Measurements from ENCODE around the gene CDV3. TPM values are rescaled to one million over a fixed set of nuclear protein-coding genes. Genes with fewer than 3 reads are reported as not detected.

Gene CDV3
- polyA plus RNA-seq, 1 donor (not counting 4 experiments of a cell fraction or from before 2014, with no cell fraction given), result 150 TPM

DNA sequence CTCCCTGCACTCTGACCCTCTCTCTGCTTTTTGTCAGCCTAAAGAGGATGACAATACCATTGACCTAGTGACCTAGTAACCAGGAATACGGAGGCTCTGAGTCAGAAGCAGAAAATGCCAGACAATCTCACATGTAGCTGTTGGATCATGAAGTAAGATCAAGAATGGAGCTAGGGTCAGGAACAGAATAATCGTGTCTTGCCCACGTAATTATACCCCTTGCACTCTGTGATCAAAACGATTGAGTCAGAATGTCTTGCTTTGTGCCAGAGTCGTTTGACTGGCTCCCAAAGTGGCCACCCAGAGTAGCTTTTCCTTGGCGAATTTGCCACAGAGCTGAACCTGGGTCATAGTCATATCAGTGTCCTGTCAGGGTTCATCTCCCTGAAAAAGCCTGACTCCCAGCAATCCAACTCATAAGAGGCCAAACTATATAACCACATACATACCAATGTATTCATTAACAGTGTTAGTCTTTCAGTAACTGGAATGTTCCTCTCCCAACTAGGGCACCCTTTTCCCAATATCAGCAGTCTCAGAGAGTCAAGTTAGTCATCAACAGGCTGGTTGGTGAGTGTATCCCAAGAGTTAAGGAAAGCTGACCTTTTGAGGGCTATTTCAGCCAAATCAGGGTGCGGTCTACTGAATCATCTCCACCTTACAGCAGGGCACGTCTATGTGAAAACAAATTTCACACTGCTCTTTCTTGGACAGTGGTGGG, 5.0 kb upstream of the CDV3 start:
- Histone ChIP-seq H3K9me3 (ENCODE audit: control insufficient read depth, low read depth, low read length) (no peaks in the 10 kb centered on the region), H2AFZ (ENCODE audit: control insufficient read depth, low read length) (no peak overlapping the region), H3K9me1 (ENCODE audit: control insufficient read depth, extremely low read depth, insufficient read depth, low read length) (no peaks in the 10 kb centered on the region), H3K27ac (ENCODE audit: control insufficient read depth, insufficient read depth, low read length) (peak overlapping the region; percentile 77), H3K27me3 (ENCODE audit: control insufficient read depth, extremely low read depth, insufficient read depth, low read length) (no peaks in the 10 kb centered on the region), H3K4me3 (ENCODE audit: control insufficient read depth in 2 of 3, extremely low read depth in 1 of 3, insufficient read depth in 2 of 3, low read depth in 1 of 3, low read length in 3 of 3) (no peak overlapping the region), H3K4me1 (ENCODE audit: control insufficient read depth, extremely low read depth, insufficient read depth, low read length) (peaks cover 44% of the 10 kb centered on the region), H3K79me2 (ENCODE audit: control insufficient read depth, insufficient read depth, low read length) (no peaks in the 10 kb centered on the region), H3K9ac (ENCODE audit: control insufficient read depth, extremely low read depth, insufficient read depth, low read length) (no peak overlapping the region), H4K20me1 (ENCODE audit: control insufficient read depth, extremely low read depth, insufficient read depth, low read length) (no peaks in the 10 kb centered on the region), H3K4me2 (ENCODE audit: control insufficient read depth, extremely low read depth, insufficient read depth, low read depth, low read length) (peak overlapping the region; percentile 28), H3K36me3 (ENCODE audit: control insufficient read depth in 2 of 2, extremely low read depth in 1 of 2, insufficient read depth in 2 of 2, low read length in 2 of 2) (no peaks in the 10 kb centered on the region)
- TF ChIP-seq, protein P1, sequence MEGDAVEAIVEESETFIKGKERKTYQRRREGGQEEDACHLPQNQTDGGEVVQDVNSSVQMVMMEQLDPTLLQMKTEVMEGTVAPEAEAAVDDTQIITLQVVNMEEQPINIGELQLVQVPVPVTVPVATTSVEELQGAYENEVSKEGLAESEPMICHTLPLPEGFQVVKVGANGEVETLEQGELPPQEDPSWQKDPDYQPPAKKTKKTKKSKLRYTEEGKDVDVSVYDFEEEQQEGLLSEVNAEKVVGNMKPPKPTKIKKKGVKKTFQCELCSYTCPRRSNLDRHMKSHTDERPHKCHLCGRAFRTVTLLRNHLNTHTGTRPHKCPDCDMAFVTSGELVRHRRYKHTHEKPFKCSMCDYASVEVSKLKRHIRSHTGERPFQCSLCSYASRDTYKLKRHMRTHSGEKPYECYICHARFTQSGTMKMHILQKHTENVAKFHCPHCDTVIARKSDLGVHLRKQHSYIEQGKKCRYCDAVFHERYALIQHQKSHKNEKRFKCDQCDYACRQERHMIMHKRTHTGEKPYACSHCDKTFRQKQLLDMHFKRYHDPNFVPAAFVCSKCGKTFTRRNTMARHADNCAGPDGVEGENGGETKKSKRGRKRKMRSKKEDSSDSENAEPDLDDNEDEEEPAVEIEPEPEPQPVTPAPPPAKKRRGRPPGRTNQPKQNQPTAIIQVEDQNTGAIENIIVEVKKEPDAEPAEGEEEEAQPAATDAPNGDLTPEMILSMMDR (optimal IDR thresholded peaks at IDR 0.05 in 1 of 3, IDR thresholded peaks at IDR 0.05 in 1 of 3, conservative IDR thresholded peaks at IDR 0.05 in 1 of 3; ENCODE audit: extremely low read depth in 1 of 3, insufficient read depth in 2 of 3, low read length in 3 of 3), result no peak
- no peak for TF ChIP-seq EZH2 (IDR thresholded peaks at IDR 0.05; ENCODE audit: low read length)
- DNase-seq (ENCODE audit: low read depth, low spot score) (no peak), FAIRE-seq (peak; percentile 57)
- dilution Hi-C loops (cut with MboI; ENCODE audit: extremely low pct_ligation_motif_present, low sequenced_read_pairs), result no loop called here

DNA sequence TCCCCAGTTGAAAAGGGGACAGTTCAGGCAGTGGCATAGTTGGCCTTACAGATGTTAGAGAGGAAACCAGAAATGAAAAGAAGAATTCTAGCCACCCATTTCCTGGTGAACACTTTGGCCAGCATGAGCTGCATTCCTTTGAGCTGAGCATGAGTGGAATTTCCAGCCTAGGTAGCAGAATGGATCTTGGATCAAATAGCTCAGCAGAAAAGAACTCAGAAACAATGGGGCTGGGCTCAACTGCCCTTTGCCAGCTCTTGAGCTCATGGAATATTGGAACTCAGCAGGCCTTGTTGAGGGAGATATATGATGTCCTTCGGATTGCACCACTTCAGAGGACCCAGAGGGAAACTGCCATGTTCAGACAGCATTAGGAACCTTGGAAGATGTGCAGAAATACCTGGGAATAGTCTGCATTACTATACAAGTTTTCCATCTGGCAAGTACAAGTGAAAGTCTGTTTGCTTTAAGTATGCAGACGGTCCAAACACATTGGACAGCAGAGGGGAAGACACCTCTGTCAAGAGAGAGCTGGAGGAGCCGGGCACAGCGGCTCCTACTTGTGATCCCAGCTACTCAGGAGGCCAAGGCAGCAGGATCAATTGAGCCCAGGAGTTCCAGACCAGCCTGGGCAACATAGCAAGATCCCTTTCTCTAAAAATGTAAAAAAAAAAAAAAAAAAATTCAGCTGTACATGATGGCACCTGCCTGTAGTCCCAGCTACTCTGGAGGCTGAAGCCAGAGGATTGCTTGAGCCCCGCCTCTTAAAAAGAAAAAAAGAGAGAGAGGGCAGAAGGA, 3.1 kb upstream of the CDV3 start:
- Histone ChIP-seq H3K9ac (ENCODE audit: control insufficient read depth, extremely low read depth, insufficient read depth, low read length) (peak overlapping the region; percentile 41), H3K79me2 (ENCODE audit: control insufficient read depth, insufficient read depth, low read length) (peaks cover 15% of the 10 kb centered on the region), H3K4me2 (ENCODE audit: control insufficient read depth, extremely low read depth, insufficient read depth, low read depth, low read length) (peak overlapping the region; percentile 64), H3K4me3 (ENCODE audit: control insufficient read depth in 2 of 3, extremely low read depth in 1 of 3, insufficient read depth in 2 of 3, low read depth in 1 of 3, low read length in 3 of 3) (peak overlapping the region in 1 of 3 experiments; percentile 22), H3K9me1 (ENCODE audit: control insufficient read depth, extremely low read depth, insufficient read depth, low read length) (no peaks in the 10 kb centered on the region), H2AFZ (ENCODE audit: control insufficient read depth, low read length) (peak overlapping the region; percentile 70), H4K20me1 (ENCODE audit: control insufficient read depth, extremely low read depth, insufficient read depth, low read length) (peaks cover 4% of the 10 kb centered on the region), H3K36me3 (ENCODE audit: control insufficient read depth in 2 of 2, extremely low read depth in 1 of 2, insufficient read depth in 2 of 2, low read length in 2 of 2) (peaks cover 0 to 9% of the 10 kb centered on the region in 2 experiments), H3K27ac (ENCODE audit: control insufficient read depth, insufficient read depth, low read length) (peak overlapping the region; percentile 77), H3K9me3 (ENCODE audit: control insufficient read depth, low read depth, low read length) (no peaks in the 10 kb centered on the region), H3K27me3 (ENCODE audit: control insufficient read depth, extremely low read depth, insufficient read depth, low read length) (no peaks in the 10 kb centered on the region), H3K4me1 (ENCODE audit: control insufficient read depth, extremely low read depth, insufficient read depth, low read length) (peaks cover 46% of the 10 kb centered on the region)
- DNase-seq (ENCODE audit: low read depth, low spot score) (no peak), FAIRE-seq (peak; percentile 86)
- dilution Hi-C loops (cut with MboI; ENCODE audit: extremely low pct_ligation_motif_present, low sequenced_read_pairs), result no loop called here
- TF ChIP-seq EZH2 (IDR thresholded peaks at IDR 0.05; ENCODE audit: low read length), result no peak
- TF ChIP-seq, protein P1 (optimal IDR thresholded peaks at IDR 0.05 in 1 of 3, IDR thresholded peaks at IDR 0.05 in 1 of 3, conservative IDR thresholded peaks at IDR 0.05 in 1 of 3; ENCODE audit: extremely low read depth in 1 of 3, insufficient read depth in 2 of 3, low read length in 3 of 3), result no peak

Data from keratinocyte (primary cell).